Neural progenitor cell (in vitro differentiated cells): Measurements from ENCODE around the gene S100A6. TPM values are rescaled to one million over a fixed set of nuclear protein-coding genes. Genes with fewer than 3 reads are reported as not detected.

ENCODE experiments used
- DNase-seq: peaks from one replicate; pipeline ENCODE4 v3.0.0-alpha.2; 2016; ENCODE audit warnings: low spot score
- H2AFZ ChIP-seq: fragments of 200-600 bp; sonication (generic); replicated peaks from 2 replicates; pipeline ENCODE4 v1.6.1; 2016; ENCODE audit warnings: antibody characterized with exemption
- H3F3A ChIP-seq: fragments of 200-600 bp; sonication (generic); 2 replicates; pipeline ENCODE4 v1.6.1; 2016; ENCODE audit warnings: antibody characterized with exemption, low read depth
- H3K27ac ChIP-seq: fragments of 200-600 bp; sonication (generic); 2 replicates; pipeline ENCODE4 v1.5.1; 2016; ENCODE audit warnings: mild to moderate bottlenecking
- H3K27me3 ChIP-seq: fragments of 200-600 bp; sonication (generic); 2 replicates; pipeline ENCODE4 v1.6.1; 2016; ENCODE audit warnings: mild to moderate bottlenecking, moderate library complexity
- H3K36me3 ChIP-seq: fragments of 200-600 bp; sonication (generic); 2 replicates; pipeline ENCODE4 v1.5.1; 2016
- H3K4me1 ChIP-seq: fragments of 200-600 bp; sonication (generic); 2 replicates; pipeline ENCODE4 v1.6.1; 2016; ENCODE audit warnings: mixed run types
- H3K4me2 ChIP-seq: fragments of 200-600 bp; sonication (generic); 2 replicates; pipeline ENCODE4 v1.6.1; 2016
- H3K4me3 ChIP-seq: fragments of 200-600 bp; sonication (generic); 2 replicates; pipeline ENCODE4 v1.5.1; 2016
- H3K79me2 ChIP-seq: fragments of 200-600 bp; sonication (generic); 2 replicates; pipeline ENCODE4 v1.6.1; 2016; ENCODE audit warnings: low read depth
- H3K9ac ChIP-seq: fragments of 200-600 bp; sonication (generic); 2 replicates; pipeline ENCODE4 v1.6.1; 2016
- H3K9me3 ChIP-seq: fragments of 200-600 bp; sonication (generic); 2 replicates; pipeline ENCODE4 v1.5.1; 2016; ENCODE audit warnings: low read depth
- H4K20me1 ChIP-seq: fragments of 200-600 bp; sonication (generic); 2 replicates; pipeline ENCODE4 v1.6.1; 2016; ENCODE audit warnings: low read depth
- H3K27ac Mint-ChIP-seq: 3 replicates; pipeline ENCODE4 v1.8.0; 2021; ENCODE audit warnings: mixed read lengths
- H3K27me3 Mint-ChIP-seq: 2 replicates; pipeline ENCODE4 v1.8.0; 2022; ENCODE audit warnings: low read depth, mild to moderate bottlenecking, inconsistent platforms, moderate library complexity, mixed read lengths; ENCODE audit not compliant: insufficient read depth
- H3K36me3 Mint-ChIP-seq: 3 replicates; pipeline ENCODE4 v1.8.0; 2021; ENCODE audit warnings: mixed read lengths
- H3K4me1 Mint-ChIP-seq: 3 replicates; pipeline ENCODE4 v1.8.0; 2021; ENCODE audit warnings: mixed read lengths
- H3K4me3 Mint-ChIP-seq: 3 replicates; pipeline ENCODE4 v1.8.0; 2021; ENCODE audit warnings: mild to moderate bottlenecking, moderate library complexity, mixed read lengths
- H3K9me3 Mint-ChIP-seq: 3 replicates; pipeline ENCODE4 v1.8.0; 2020; ENCODE audit warnings: mixed read lengths
- EZH2 ChIP-seq: fragments of 200-600 bp; sonication (generic); IDR thresholded peaks from 2 replicates; pipeline ENCODE4 v1.6.1; 2017; ENCODE audit warnings: antibody characterized with exemption, mild to moderate bottlenecking, moderate library complexity
- EZH2phosphoT487 ChIP-seq: fragments of 200-600 bp; sonication (generic); IDR thresholded peaks from 2 replicates; pipeline ENCODE4 v1.6.1; 2017; ENCODE audit warnings: antibody characterized with exemption
- total RNA-seq: library from RNA; depleted of rRNA; stranded (reverse); fragments of >200 nt; gene quantifications from 2 replicates; pipeline ENCODE4 v1.2.3, GENCODE V29; 2015; ENCODE audit warnings: low replicate concordance
- TF ChIP-seq, protein P1 (sequence below): fragments of 200-600 bp; sonication (generic); IDR thresholded peaks from 2 replicates; pipeline ENCODE4 v1.5.1; 2017; ENCODE audit warnings: antibody characterized with exemption, mild to moderate bottlenecking

S100A6 gene
- total RNA-seq, 1 donor from 2014 or later = not detected

DNA sequence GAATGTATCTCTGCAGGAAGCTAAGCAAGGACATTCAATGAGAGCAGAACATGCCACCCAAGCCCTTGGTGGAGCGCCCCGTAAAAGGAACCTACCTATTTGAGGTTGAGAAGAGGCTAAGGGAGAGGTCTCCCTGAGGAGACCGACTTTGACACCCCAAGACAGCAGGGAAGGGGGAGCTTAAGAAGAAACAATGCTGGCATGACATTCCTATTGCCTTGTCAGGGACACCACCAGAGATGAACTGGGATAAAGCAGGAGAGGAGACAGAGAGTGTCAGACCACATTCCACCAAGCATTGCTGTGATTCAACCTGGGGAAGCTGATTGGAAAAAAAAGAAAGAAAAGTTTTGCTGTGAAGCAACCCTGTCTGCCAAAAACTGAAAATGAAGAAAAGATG, 43.1 kb upstream of the S100A6 start:
- Mint-ChIP-seq H3K4me3 (no peak overlapping the region), H3K4me1 (peaks cover 17% of the 10 kb centered on the region), H3K9me3 (peaks cover 9% of the 10 kb centered on the region), H3K36me3 (no peaks in the 10 kb centered on the region), H3K27me3 (peaks cover 2% of the 10 kb centered on the region), H3K27ac (no peak overlapping the region)
- H3K9ac ChIP-seq = no peak overlapping the region
- H3K4me1 ChIP-seq = peaks cover 25% of the 10 kb centered on the region
- no peaks in the 10 kb centered on the region for H3K79me2 ChIP-seq
- peak; percentile 22 for DNase-seq
- peak overlapping the region; percentile 6 for H3K4me2 ChIP-seq
- H3K9me3 ChIP-seq = no peaks in the 10 kb centered on the region
- no peak overlapping the region for H2AFZ ChIP-seq
- TF ChIP-seq EZH2phosphoT487 (no peak), EZH2 (no peak)
- TF ChIP-seq, protein P1, sequence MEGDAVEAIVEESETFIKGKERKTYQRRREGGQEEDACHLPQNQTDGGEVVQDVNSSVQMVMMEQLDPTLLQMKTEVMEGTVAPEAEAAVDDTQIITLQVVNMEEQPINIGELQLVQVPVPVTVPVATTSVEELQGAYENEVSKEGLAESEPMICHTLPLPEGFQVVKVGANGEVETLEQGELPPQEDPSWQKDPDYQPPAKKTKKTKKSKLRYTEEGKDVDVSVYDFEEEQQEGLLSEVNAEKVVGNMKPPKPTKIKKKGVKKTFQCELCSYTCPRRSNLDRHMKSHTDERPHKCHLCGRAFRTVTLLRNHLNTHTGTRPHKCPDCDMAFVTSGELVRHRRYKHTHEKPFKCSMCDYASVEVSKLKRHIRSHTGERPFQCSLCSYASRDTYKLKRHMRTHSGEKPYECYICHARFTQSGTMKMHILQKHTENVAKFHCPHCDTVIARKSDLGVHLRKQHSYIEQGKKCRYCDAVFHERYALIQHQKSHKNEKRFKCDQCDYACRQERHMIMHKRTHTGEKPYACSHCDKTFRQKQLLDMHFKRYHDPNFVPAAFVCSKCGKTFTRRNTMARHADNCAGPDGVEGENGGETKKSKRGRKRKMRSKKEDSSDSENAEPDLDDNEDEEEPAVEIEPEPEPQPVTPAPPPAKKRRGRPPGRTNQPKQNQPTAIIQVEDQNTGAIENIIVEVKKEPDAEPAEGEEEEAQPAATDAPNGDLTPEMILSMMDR = no peak
- H3K4me3 ChIP-seq = no peak overlapping the region
- no peaks in the 10 kb centered on the region for H3K36me3 ChIP-seq
- no peaks in the 10 kb centered on the region for H4K20me1 ChIP-seq
- peaks cover 21% of the 10 kb centered on the region for H3F3A ChIP-seq
- H3K27ac ChIP-seq = no peak overlapping the region
- H3K27me3 ChIP-seq = no peaks in the 10 kb centered on the region

DNA sequence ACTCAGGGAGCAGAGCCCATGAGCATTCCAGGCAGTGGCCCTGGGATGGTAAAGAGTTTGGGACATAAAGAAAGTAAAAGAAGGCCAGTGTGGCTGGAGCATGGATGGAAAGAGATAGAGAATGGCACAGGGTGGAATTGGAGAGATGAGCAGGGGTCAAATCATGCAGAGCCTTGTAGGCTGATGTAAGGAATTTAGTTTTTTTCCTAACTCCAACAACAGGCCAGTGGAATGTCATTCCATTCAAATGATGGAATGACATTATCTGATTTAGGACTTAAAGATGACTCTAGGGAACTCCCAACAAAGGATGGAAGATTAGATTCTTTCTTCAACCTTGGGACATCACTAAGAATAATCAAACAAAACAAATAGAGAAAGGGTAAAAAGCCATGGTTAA, 42.7 kb upstream of the S100A6 start:
- Histone ChIP-seq H2AFZ (no peak overlapping the region), H4K20me1 (no peaks in the 10 kb centered on the region), H3K27ac (no peak overlapping the region), H3K9ac (no peak overlapping the region), H3F3A (peaks cover 16% of the 10 kb centered on the region), H3K9me3 (no peaks in the 10 kb centered on the region), H3K4me2 (peak overlapping the region; percentile 6), H3K36me3 (no peaks in the 10 kb centered on the region), H3K4me3 (no peak overlapping the region), H3K4me1 (peaks cover 21% of the 10 kb centered on the region), H3K79me2 (no peaks in the 10 kb centered on the region), H3K27me3 (no peaks in the 10 kb centered on the region)
- peaks cover 14% of the 10 kb centered on the region for H3K4me1 Mint-ChIP-seq
- H3K27me3 Mint-ChIP-seq = peaks cover 2% of the 10 kb centered on the region
- TF ChIP-seq, protein P1 = no peak
- no peak for TF ChIP-seq EZH2
- peak; percentile 9 for DNase-seq
- H3K9me3 Mint-ChIP-seq = peaks cover 11% of the 10 kb centered on the region
- H3K4me3 Mint-ChIP-seq = no peak overlapping the region
- peak overlapping the region; percentile 30 for H3K27ac Mint-ChIP-seq
- H3K36me3 Mint-ChIP-seq = no peaks in the 10 kb centered on the region

DNA sequence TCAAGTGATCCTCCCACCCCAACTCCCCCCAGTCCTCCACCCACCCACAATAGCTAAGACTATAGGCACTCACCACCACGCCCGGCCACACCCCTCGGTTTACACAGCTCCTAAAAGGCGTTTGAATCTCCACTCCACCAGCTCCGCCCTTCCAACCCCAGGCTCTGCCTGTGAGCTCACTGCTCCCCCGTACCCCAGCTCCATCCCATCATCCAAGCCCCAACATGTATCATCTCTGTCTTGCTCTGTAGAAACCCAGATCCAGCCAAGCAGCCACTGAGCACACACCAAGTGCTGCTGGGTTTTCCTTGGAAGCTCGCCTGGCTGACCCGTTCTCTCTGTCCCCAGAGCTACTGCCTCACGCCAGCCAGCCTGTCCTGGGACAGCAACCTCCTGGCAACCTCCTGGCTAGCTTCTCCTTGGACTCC, 41.8 kb upstream of the S100A6 start:
- Histone ChIP-seq H3K4me2 (no peak overlapping the region), H3K4me3 (no peak overlapping the region), H3K9ac (no peak overlapping the region), H3K9me3 (no peaks in the 10 kb centered on the region), H2AFZ (no peak overlapping the region), H3K4me1 (peaks cover 21% of the 10 kb centered on the region), H3F3A (peaks cover 16% of the 10 kb centered on the region), H3K27me3 (no peaks in the 10 kb centered on the region), H3K79me2 (no peaks in the 10 kb centered on the region), H3K27ac (no peak overlapping the region), H3K36me3 (no peaks in the 10 kb centered on the region), H4K20me1 (no peaks in the 10 kb centered on the region)
- no peak overlapping the region for H3K27ac Mint-ChIP-seq
- peaks cover 11% of the 10 kb centered on the region for H3K9me3 Mint-ChIP-seq
- peaks cover 2% of the 10 kb centered on the region for H3K27me3 Mint-ChIP-seq
- no peaks in the 10 kb centered on the region for H3K36me3 Mint-ChIP-seq
- H3K4me1 Mint-ChIP-seq = peaks cover 20% of the 10 kb centered on the region
- no peak for DNase-seq
- TF ChIP-seq, protein P1 = no peak
- TF ChIP-seq EZH2 = no peak
- TF ChIP-seq EZH2phosphoT487 = no peak
- H3K4me3 Mint-ChIP-seq = no peak overlapping the region
